ENCODE results near the gene TYRO3.
"Not testable (repeated sequence)": the region's sequence is repeated elsewhere in the genome, so short reads cannot be mapped to it uniquely, and the experiment has no call there.

The TYRO3 gene

GRCh38 chr15:41554343-41554742, 4.7 kb upstream of the TYRO3 start:
- no peak for DNase-seq (ENCODE audit: low read depth, low spot score)

- no peak for DNase-seq (ENCODE audit: low read depth, low spot score)
Observed at GRCh38 chr15:41554915-41555314, 4.1 kb upstream of the TYRO3 start.

GRCh38 chr15:41556677-41557076, 2.3 kb upstream of the TYRO3 start:
- DNase-seq (ENCODE audit: low read depth, low spot score) = no peak

GRCh38 chr15:41557673-41558399, 1.2 kb upstream of the TYRO3 start:
- peak; percentile 87 for DNase-seq (ENCODE audit: low read depth, low spot score)

GRCh38 chr15:41559239-41559782, 299 bp downstream of the TYRO3 start:
- DNase-seq (ENCODE audit: low read depth, low spot score) = no peak

GRCh38 chr15:41560572-41560874, 1.5 kb downstream of the TYRO3 start:
- DNase-seq (ENCODE audit: low read depth, low spot score) = no peak

GRCh38 chr15:41561104-41561776, 2.2 kb downstream of the TYRO3 start:
- no peak for DNase-seq (ENCODE audit: low read depth, low spot score)

GRCh38 chr15:41561777-41562145, 2.7 kb downstream of the TYRO3 start:
- peak; percentile 76 for DNase-seq (ENCODE audit: low read depth, low spot score)

GRCh38 chr15:41562244-41562643, 3.2 kb downstream of the TYRO3 start:
- DNase-seq (ENCODE audit: low read depth, low spot score) = no peak

GRCh38 chr15:41562784-41563198, 3.8 kb downstream of the TYRO3 start:
- DNase-seq (ENCODE audit: low read depth, low spot score) = no peak

GRCh38 chr15:41564286-41564959, 5.4 kb downstream of the TYRO3 start:
- DNase-seq (ENCODE audit: low read depth, low spot score) = peak; percentile 39

GRCh38 chr15:41564960-41565502, 6.0 kb downstream of the TYRO3 start:
- DNase-seq (ENCODE audit: low read depth, low spot score) = no peak

GRCh38 chr15:41565702-41566101, 6.7 kb downstream of the TYRO3 start:
- DNase-seq (ENCODE audit: low read depth, low spot score) = no peak

GRCh38 chr15:41566121-41566885, 7.3 kb downstream of the TYRO3 start:
- DNase-seq (ENCODE audit: low read depth, low spot score) = no peak

- no peak for DNase-seq (ENCODE audit: low read depth, low spot score)
Observed at GRCh38 chr15:41567261-41567660, 8.2 kb downstream of the TYRO3 start.

- DNase-seq (ENCODE audit: low read depth, low spot score) = no peak
Observed at GRCh38 chr15:41567862-41568261, 8.8 kb downstream of the TYRO3 start.

GRCh38 chr15:41568350-41569017, 9.5 kb downstream of the TYRO3 start:
- DNase-seq (ENCODE audit: low read depth, low spot score) = peak; percentile 84

- not testable (repeated sequence) for DNase-seq (ENCODE audit: low read depth, low spot score)
Observed at GRCh38 chr15:41569232-41569631, 10.2 kb downstream of the TYRO3 start.

GRCh38 chr15:41570764-41571163, 11.8 kb downstream of the TYRO3 start:
- no peak for DNase-seq (ENCODE audit: low read depth, low spot score)

GRCh38 chr15:41571948-41572347, 12.9 kb downstream of the TYRO3 start:
- no peak for DNase-seq (ENCODE audit: low read depth, low spot score)

GRCh38 chr15:41572866-41573265, 13.9 kb downstream of the TYRO3 start:
- DNase-seq (ENCODE audit: low read depth, low spot score) = no peak

Data from astrocyte of the hippocampus (primary cell).